AG10803 (cell line): ENCODE measurements around the gene RTL5.

Experiments
- DNase-seq: peaks from one replicate; pipeline ENCODE4 v3.0.0; 2010; ENCODE audit warnings: low read depth
- H3K4me3 ChIP-seq: 2 replicates; pipeline ENCODE4 v1.5.1; 2011; ENCODE audit warnings: mild to moderate bottlenecking, low read length, control low read depth
- CTCF ChIP-seq: conservative IDR thresholded peaks from 2 replicates; pipeline ENCODE4 v1.5.1; 2011; ENCODE audit warnings: mild to moderate bottlenecking, low read length, control low read depth, inconsistent platforms

Gene RTL5

GRCh38 chrX:72117636-72118210 lies 14.0 kb downstream of the RTL5 start:
- H3K4me3 ChIP-seq, result no peak overlapping the region
- TF ChIP-seq CTCF, result no peak
- peak; percentile 25 for DNase-seq

- TF ChIP-seq CTCF, result no peak
- DNase-seq, result no peak
- H3K4me3 ChIP-seq, result no peak overlapping the region
Observed at GRCh38 chrX:72115380-72115779, 16.3 kb downstream of the RTL5 start.

GRCh38 chrX:72114807-72115206 lies 16.9 kb downstream of the RTL5 start:
- TF ChIP-seq CTCF, result no peak
- no peak for DNase-seq
- H3K4me3 ChIP-seq, result no peak overlapping the region

- DNase-seq, result no peak
- TF ChIP-seq CTCF, result no peak
- H3K4me3 ChIP-seq, result no peak overlapping the region
Observed at GRCh38 chrX:72114306-72114705, 17.4 kb downstream of the RTL5 start.

- TF ChIP-seq CTCF, result no peak
- DNase-seq, result no peak
- H3K4me3 ChIP-seq, result no peak overlapping the region
Observed at GRCh38 chrX:72113461-72113860, 18.3 kb downstream of the RTL5 start.

GRCh38 chrX:72110876-72111708 lies 20.6 kb downstream of the RTL5 start:
- no peak overlapping the region for H3K4me3 ChIP-seq
- no peak for TF ChIP-seq CTCF
- DNase-seq, result no peak

GRCh38 chrX:72110051-72110875 lies 21.5 kb downstream of the RTL5 start:
- H3K4me3 ChIP-seq, result no peak overlapping the region
- no peak for DNase-seq
- TF ChIP-seq CTCF, result no peak
